ENCODE measurements around the gene PCDH1. TPM values are rescaled to one million over a fixed set of nuclear protein-coding genes. Genes with fewer than 3 reads are reported as not detected.

Gene PCDH1
- total RNA-seq, 2 experiments from 2014 or later = not detected

GRCh38 chr5:141849415-141850243, 28.6 kb downstream of the PCDH1 start:
- CTCF ChIA-PET = interaction anchor here (0.8 to 2.7 kb wide), 3 partner anchors 30 to 157 kb away, joined by 3 to 15 read pairs (median 6); no protein-coding TSS in a partner anchor
- POLR2A ChIA-PET = no interaction called here
- intact Hi-C loops (cut with micrococcal nuclease) = loop anchor here (1.0 kb wide), 1 partner anchor 30 kb away; no protein-coding TSS in a partner anchor
- peak; percentile 84 for DNase-seq
- no peaks in the 10 kb centered on the region for H3K36me3 Mint-ChIP-seq
- no peaks in the 10 kb centered on the region for H3K27me3 Mint-ChIP-seq
- peaks cover 16% of the 10 kb centered on the region for H3K4me1 Mint-ChIP-seq (ENCODE audit: low read depth)
- no peaks in the 10 kb centered on the region for H3K9me3 Mint-ChIP-seq
- peak overlapping the region; percentile 81 for H3K4me3 Mint-ChIP-seq
- peak overlapping the region; percentile 85 for H3K27ac Mint-ChIP-seq

- no peaks in the 10 kb centered on the region for H3K36me3 Mint-ChIP-seq
- H3K4me3 Mint-ChIP-seq = peak overlapping the region; percentile 81
- peak overlapping the region; percentile 85 for H3K27ac Mint-ChIP-seq
- ChIA-PET POLR2A (no interaction called here), CTCF (interaction anchor here (2.7 kb wide), 1 partner anchor 156 kb away, joined by 15 read pairs; no protein-coding TSS in a partner anchor)
- peaks cover 16% of the 10 kb centered on the region for H3K4me1 Mint-ChIP-seq (ENCODE audit: low read depth)
- peaks cover 2% of the 10 kb centered on the region for H3K27me3 Mint-ChIP-seq
- peak; percentile 63 for DNase-seq
- no peaks in the 10 kb centered on the region for H3K9me3 Mint-ChIP-seq
- intact Hi-C loops (cut with micrococcal nuclease) = loop anchor here (1.0 kb wide), 1 partner anchor 30 kb away; no protein-coding TSS in a partner anchor
Observed at GRCh38 chr5:141848744-141849414, 29.3 kb downstream of the PCDH1 start.

- ChIA-PET POLR2A (no interaction called here), CTCF (interaction anchor here (1.1 to 1.4 kb wide), 4 partner anchors 33 to 153 kb away, joined by 3 to 9 read pairs (median 4); no protein-coding TSS in a partner anchor)
- intact Hi-C loops (cut with micrococcal nuclease) = no loop called here
- Mint-ChIP-seq H3K4me3 (no peak overlapping the region), H3K27ac (no peak overlapping the region), H3K4me1 (ENCODE audit: low read depth) (peaks cover 16% of the 10 kb centered on the region), H3K36me3 (no peaks in the 10 kb centered on the region), H3K9me3 (no peaks in the 10 kb centered on the region), H3K27me3 (peaks cover 4% of the 10 kb centered on the region)
- DNase-seq = no peak
Observed at GRCh38 chr5:141846031-141846430, 32.2 kb downstream of the PCDH1 start.

- intact Hi-C loops (cut with micrococcal nuclease) = no loop called here
- Mint-ChIP-seq H3K36me3 (no peaks in the 10 kb centered on the region), H3K27me3 (peaks cover 6% of the 10 kb centered on the region), H3K4me1 (ENCODE audit: low read depth) (peaks cover 16% of the 10 kb centered on the region), H3K4me3 (no peak overlapping the region), H3K27ac (no peak overlapping the region), H3K9me3 (no peaks in the 10 kb centered on the region)
- peak; percentile 27 for DNase-seq
- POLR2A ChIA-PET = no interaction called here
- CTCF ChIA-PET = interaction anchor here (1.1 to 1.4 kb wide), 4 partner anchors 34 to 153 kb away, joined by 3 to 9 read pairs (median 4); no protein-coding TSS in a partner anchor
Observed at GRCh38 chr5:141845371-141845851, 32.8 kb downstream of the PCDH1 start.

- no peaks in the 10 kb centered on the region for H3K36me3 Mint-ChIP-seq
- ChIA-PET CTCF (interaction anchor here (1.2 to 1.7 kb wide), 2 partner anchors 37 to 152 kb away, joined by 3 to 4 read pairs; no protein-coding TSS in a partner anchor), POLR2A (no interaction called here)
- peaks cover 8% of the 10 kb centered on the region for H3K27me3 Mint-ChIP-seq
- H3K4me3 Mint-ChIP-seq = no peak overlapping the region
- no peaks in the 10 kb centered on the region for H3K9me3 Mint-ChIP-seq
- no peak for DNase-seq
- H3K4me1 Mint-ChIP-seq (ENCODE audit: low read depth) = peaks cover 16% of the 10 kb centered on the region
- H3K27ac Mint-ChIP-seq = no peak overlapping the region
- intact Hi-C loops (cut with micrococcal nuclease) = no loop called here
Observed at GRCh38 chr5:141844414-141845097, 33.7 kb downstream of the PCDH1 start.

- ChIA-PET CTCF (interaction anchor here (1.4 to 1.7 kb wide), 2 partner anchors 38 to 151 kb away, joined by 3 read pairs; no protein-coding TSS in a partner anchor), POLR2A (interaction anchor here (0.7 kb wide), 1 partner anchor 17 kb away, joined by 3 read pairs; no protein-coding TSS in a partner anchor)
Observed at GRCh38 chr5:141843156-141843927, 34.9 kb downstream of the PCDH1 start.

GRCh38 chr5:141841378-141842180, 36.6 kb downstream of the PCDH1 start:
- POLR2A ChIA-PET = no interaction called here
- H3K9me3 Mint-ChIP-seq = no peaks in the 10 kb centered on the region
- CTCF ChIA-PET = interaction anchor here (1.2 kb wide), 1 partner anchor 38 kb away, joined by 3 read pairs; no protein-coding TSS in a partner anchor

More at GRCh38 chr5:141843156-141843927, 34.9 kb downstream of the PCDH1 start:
- Mint-ChIP-seq H3K9me3 (no peaks in the 10 kb centered on the region), H3K27me3 (peaks cover 12% of the 10 kb centered on the region), H3K4me3 (no peak overlapping the region), H3K4me1 (ENCODE audit: low read depth) (peaks cover 12% of the 10 kb centered on the region), H3K27ac (no peak overlapping the region), H3K36me3 (no peaks in the 10 kb centered on the region)
- DNase-seq = no peak
- intact Hi-C loops (cut with micrococcal nuclease) = no loop called here

GRCh38 chr5:141840826-141841360, 37.3 kb downstream of the PCDH1 start:
- Mint-ChIP-seq H3K4me3 (no peak overlapping the region), H3K27me3 (peaks cover 15% of the 10 kb centered on the region), H3K36me3 (no peaks in the 10 kb centered on the region), H3K27ac (no peak overlapping the region), H3K9me3 (no peaks in the 10 kb centered on the region), H3K4me1 (ENCODE audit: low read depth) (peaks cover 7% of the 10 kb centered on the region)
- POLR2A ChIA-PET = no interaction called here
- CTCF ChIA-PET = no interaction called here
- intact Hi-C loops (cut with micrococcal nuclease) = no loop called here
- DNase-seq = no peak

More at GRCh38 chr5:141841378-141842180, 36.6 kb downstream of the PCDH1 start:
- H3K4me1 Mint-ChIP-seq (ENCODE audit: low read depth) = peaks cover 12% of the 10 kb centered on the region
- no peak for DNase-seq
- H3K4me3 Mint-ChIP-seq = no peak overlapping the region
- H3K27ac Mint-ChIP-seq = no peak overlapping the region
- H3K27me3 Mint-ChIP-seq = peaks cover 15% of the 10 kb centered on the region
- intact Hi-C loops (cut with micrococcal nuclease) = no loop called here
- no peaks in the 10 kb centered on the region for H3K36me3 Mint-ChIP-seq

GRCh38 chr5:141840280-141840812, 37.9 kb downstream of the PCDH1 start:
- Mint-ChIP-seq H3K4me1 (ENCODE audit: low read depth) (peaks cover 5% of the 10 kb centered on the region), H3K36me3 (no peaks in the 10 kb centered on the region), H3K9me3 (no peaks in the 10 kb centered on the region), H3K4me3 (no peak overlapping the region), H3K27me3 (peaks cover 15% of the 10 kb centered on the region), H3K27ac (no peak overlapping the region)
- ChIA-PET CTCF (interaction anchor here (1.3 kb wide), 1 partner anchor 39 kb away, joined by 3 read pairs; no protein-coding TSS in a partner anchor), POLR2A (no interaction called here)
- intact Hi-C loops (cut with micrococcal nuclease) = no loop called here
- DNase-seq = no peak

- intact Hi-C loops (cut with micrococcal nuclease) = no loop called here
- no peak for DNase-seq
- H3K27me3 Mint-ChIP-seq = peaks cover 13% of the 10 kb centered on the region
- no peak overlapping the region for H3K27ac Mint-ChIP-seq
- no peaks in the 10 kb centered on the region for H3K9me3 Mint-ChIP-seq
- ChIA-PET CTCF (interaction anchor here (1.3 kb wide), 1 partner anchor 40 kb away, joined by 3 read pairs; no protein-coding TSS in a partner anchor), POLR2A (no interaction called here)
- peaks cover 4% of the 10 kb centered on the region for H3K4me1 Mint-ChIP-seq (ENCODE audit: low read depth)
- H3K4me3 Mint-ChIP-seq = no peak overlapping the region
- H3K36me3 Mint-ChIP-seq = no peaks in the 10 kb centered on the region
Observed at GRCh38 chr5:141839015-141839513, 39.1 kb downstream of the PCDH1 start.

All from activated CD4-positive, alpha-beta memory T cell treated with anti-CD3 and anti-CD28 coated beads for 36 hours (primary cell).